Measurements from ENCODE around the gene RIF1. TPM values are rescaled to one million over a fixed set of nuclear protein-coding genes. Genes with fewer than 3 reads are reported as not detected.

Gene RIF1
- total RNA-seq, 1 donor from 2014 or later: 31.6 TPM

DNA sequence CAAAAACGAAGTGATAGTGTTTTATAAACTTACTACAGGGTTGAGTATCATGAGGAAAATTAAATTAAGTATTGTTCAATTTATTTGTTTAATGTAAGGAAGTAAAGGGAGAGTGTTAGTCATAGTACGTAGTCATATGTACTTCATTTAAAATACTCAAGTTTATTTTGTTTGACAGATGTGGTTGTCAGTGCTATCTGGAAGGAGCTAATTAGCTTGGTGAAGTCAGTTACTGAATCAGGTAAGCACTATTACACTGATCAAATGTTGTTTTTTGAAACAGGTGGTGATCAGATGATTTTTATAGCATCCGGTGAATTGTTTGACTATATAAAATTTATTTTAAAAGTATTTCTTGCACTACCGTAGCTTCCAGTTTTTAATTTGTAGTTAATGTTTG, 28.8 kb downstream of the RIF1 start:
- TF ChIP-seq, protein P1, sequence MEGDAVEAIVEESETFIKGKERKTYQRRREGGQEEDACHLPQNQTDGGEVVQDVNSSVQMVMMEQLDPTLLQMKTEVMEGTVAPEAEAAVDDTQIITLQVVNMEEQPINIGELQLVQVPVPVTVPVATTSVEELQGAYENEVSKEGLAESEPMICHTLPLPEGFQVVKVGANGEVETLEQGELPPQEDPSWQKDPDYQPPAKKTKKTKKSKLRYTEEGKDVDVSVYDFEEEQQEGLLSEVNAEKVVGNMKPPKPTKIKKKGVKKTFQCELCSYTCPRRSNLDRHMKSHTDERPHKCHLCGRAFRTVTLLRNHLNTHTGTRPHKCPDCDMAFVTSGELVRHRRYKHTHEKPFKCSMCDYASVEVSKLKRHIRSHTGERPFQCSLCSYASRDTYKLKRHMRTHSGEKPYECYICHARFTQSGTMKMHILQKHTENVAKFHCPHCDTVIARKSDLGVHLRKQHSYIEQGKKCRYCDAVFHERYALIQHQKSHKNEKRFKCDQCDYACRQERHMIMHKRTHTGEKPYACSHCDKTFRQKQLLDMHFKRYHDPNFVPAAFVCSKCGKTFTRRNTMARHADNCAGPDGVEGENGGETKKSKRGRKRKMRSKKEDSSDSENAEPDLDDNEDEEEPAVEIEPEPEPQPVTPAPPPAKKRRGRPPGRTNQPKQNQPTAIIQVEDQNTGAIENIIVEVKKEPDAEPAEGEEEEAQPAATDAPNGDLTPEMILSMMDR (IDR thresholded peaks at IDR 0.05; ENCODE audit: partially characterized antibody, unreplicated experiment): no peak
- DNase-seq: no peak
- no peaks in the 10 kb centered on the region for H3K4me1 Mint-ChIP-seq (ENCODE audit: low read depth, unreplicated experiment)
- no peak overlapping the region for H3K4me3 Mint-ChIP-seq (ENCODE audit: unreplicated experiment)
- H3K9me3 Mint-ChIP-seq (ENCODE audit: unreplicated experiment): no peaks in the 10 kb centered on the region
- H3K27ac Mint-ChIP-seq (ENCODE audit: unreplicated experiment): no peak overlapping the region
- peaks cover 2% of the 10 kb centered on the region for H3K27me3 Mint-ChIP-seq (ENCODE audit: unreplicated experiment)
- no peaks in the 10 kb centered on the region for H3K36me3 Mint-ChIP-seq (ENCODE audit: unreplicated experiment)

DNA sequence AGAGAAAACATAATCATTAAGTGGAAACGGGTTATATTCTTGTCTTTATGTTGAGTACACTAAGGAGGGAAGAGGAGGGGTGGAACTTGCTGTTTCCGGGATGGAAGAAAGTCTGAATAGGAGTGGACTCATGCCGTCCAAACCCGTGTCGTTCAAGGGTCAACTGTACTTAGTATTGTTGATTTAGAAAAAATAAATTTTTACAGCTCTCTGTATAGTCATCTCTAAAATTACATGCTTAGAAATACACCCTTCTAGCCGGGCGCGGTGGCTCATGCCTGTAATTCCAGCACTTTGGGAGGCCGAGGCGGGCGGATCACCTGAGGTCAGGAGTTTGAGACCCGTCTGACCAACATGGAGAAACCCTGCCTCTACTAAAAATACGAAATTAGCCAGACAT, 29.4 kb downstream of the RIF1 start:
- no peaks in the 10 kb centered on the region for H3K36me3 Mint-ChIP-seq (ENCODE audit: unreplicated experiment)
- H3K4me1 Mint-ChIP-seq (ENCODE audit: low read depth, unreplicated experiment): no peaks in the 10 kb centered on the region
- DNase-seq: no peak
- H3K27me3 Mint-ChIP-seq (ENCODE audit: unreplicated experiment): peaks cover 2% of the 10 kb centered on the region
- no peak overlapping the region for H3K4me3 Mint-ChIP-seq (ENCODE audit: unreplicated experiment)
- TF ChIP-seq, protein P1 (IDR thresholded peaks at IDR 0.05; ENCODE audit: partially characterized antibody, unreplicated experiment): no peak
- no peak overlapping the region for H3K27ac Mint-ChIP-seq (ENCODE audit: unreplicated experiment)
- H3K9me3 Mint-ChIP-seq (ENCODE audit: unreplicated experiment): peaks cover 2% of the 10 kb centered on the region

DNA sequence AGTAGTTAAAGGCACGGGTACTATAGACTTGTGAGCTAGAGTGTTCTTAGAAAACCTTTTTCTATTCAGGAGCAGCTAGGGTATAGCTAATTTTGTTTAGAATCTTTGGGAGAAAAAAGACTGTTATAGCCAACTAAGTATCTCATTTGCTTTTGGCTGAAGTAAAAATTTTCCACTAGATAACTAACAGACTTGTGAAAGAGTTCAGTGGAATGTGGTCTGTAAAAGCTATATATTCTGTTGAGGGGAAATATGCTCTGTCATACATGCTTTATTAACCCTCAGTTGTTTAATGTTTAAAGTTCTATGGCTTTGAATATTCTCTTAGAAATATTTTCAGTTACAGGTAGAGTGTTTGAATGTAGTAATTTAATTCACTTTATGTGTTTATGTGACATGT, 49.7 kb downstream of the RIF1 start:
- Mint-ChIP-seq H3K27me3 (ENCODE audit: unreplicated experiment) (no peaks in the 10 kb centered on the region), H3K4me3 (ENCODE audit: unreplicated experiment) (no peak overlapping the region), H3K36me3 (ENCODE audit: unreplicated experiment) (no peaks in the 10 kb centered on the region), H3K4me1 (ENCODE audit: low read depth, unreplicated experiment) (no peaks in the 10 kb centered on the region), H3K9me3 (ENCODE audit: unreplicated experiment) (no peaks in the 10 kb centered on the region), H3K27ac (ENCODE audit: unreplicated experiment) (no peak overlapping the region)
- no peak for DNase-seq
- TF ChIP-seq, protein P1 (IDR thresholded peaks at IDR 0.05; ENCODE audit: partially characterized antibody, unreplicated experiment): no peak

DNA sequence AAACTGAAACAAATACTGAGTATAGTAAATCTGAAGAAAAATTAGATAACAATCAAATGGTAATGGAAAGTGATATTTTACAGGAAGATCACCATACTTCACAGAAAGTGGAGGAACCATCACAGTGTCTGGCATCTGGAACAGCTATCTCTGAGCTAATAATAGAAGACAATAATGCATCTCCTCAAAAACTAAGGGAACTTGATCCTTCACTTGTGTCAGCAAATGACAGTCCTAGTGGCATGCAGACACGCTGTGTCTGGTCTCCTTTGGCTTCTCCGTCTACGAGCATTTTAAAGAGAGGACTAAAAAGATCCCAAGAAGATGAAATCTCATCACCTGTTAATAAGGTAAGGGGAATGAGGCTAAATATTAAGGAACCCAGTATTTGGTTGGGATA, 56.1 kb downstream of the RIF1 start:
- Mint-ChIP-seq H3K36me3 (ENCODE audit: unreplicated experiment) (no peaks in the 10 kb centered on the region), H3K4me1 (ENCODE audit: low read depth, unreplicated experiment) (no peaks in the 10 kb centered on the region), H3K4me3 (ENCODE audit: unreplicated experiment) (no peak overlapping the region), H3K27ac (ENCODE audit: unreplicated experiment) (no peak overlapping the region), H3K27me3 (ENCODE audit: unreplicated experiment) (no peaks in the 10 kb centered on the region), H3K9me3 (ENCODE audit: unreplicated experiment) (no peaks in the 10 kb centered on the region)
- TF ChIP-seq, protein P1 (IDR thresholded peaks at IDR 0.05; ENCODE audit: partially characterized antibody, unreplicated experiment): no peak
- no peak for DNase-seq

DNA sequence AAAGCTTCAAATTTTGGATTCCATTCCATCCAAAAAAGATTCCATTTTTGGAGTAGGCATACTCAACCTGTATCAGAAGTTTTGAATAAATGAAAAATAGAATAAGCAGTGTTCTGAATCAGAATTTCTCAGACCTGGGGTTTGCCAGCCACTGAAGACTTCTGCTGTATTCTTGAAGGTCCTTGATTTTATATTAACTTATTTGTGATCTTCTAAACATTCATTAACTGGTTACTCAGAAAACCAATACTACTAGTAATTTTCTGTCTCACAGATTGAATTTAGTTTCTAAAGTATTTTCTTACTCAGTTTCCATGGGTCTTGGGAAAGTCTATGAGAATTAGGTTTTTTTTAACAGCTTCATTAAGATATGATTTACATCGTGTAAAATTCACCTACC, 60.9 kb downstream of the RIF1 start:
- no peaks in the 10 kb centered on the region for H3K4me1 Mint-ChIP-seq (ENCODE audit: low read depth, unreplicated experiment)
- H3K36me3 Mint-ChIP-seq (ENCODE audit: unreplicated experiment): no peaks in the 10 kb centered on the region
- no peaks in the 10 kb centered on the region for H3K27me3 Mint-ChIP-seq (ENCODE audit: unreplicated experiment)
- TF ChIP-seq, protein P1 (IDR thresholded peaks at IDR 0.05; ENCODE audit: partially characterized antibody, unreplicated experiment): no peak
- H3K9me3 Mint-ChIP-seq (ENCODE audit: unreplicated experiment): no peaks in the 10 kb centered on the region
- H3K4me3 Mint-ChIP-seq (ENCODE audit: unreplicated experiment): no peak overlapping the region
- DNase-seq: no peak
- no peak overlapping the region for H3K27ac Mint-ChIP-seq (ENCODE audit: unreplicated experiment)
